ES-I3 (cell line): ENCODE measurements around the gene SLC9A5.

ENCODE experiments used
- H3K36me3 ChIP-seq: 2 replicates; pipeline ENCODE4 v1.6.1; 2013; ENCODE audit warnings: mild to moderate bottlenecking, low read length, control low read depth, moderate library complexity; ENCODE audit not compliant: insufficient read depth
- H3K4me1 ChIP-seq: 2 replicates; pipeline ENCODE4 v1.6.1; 2013; ENCODE audit warnings: mild to moderate bottlenecking, control low read depth, low read length; ENCODE audit not compliant: insufficient read depth
- H3K9ac ChIP-seq: 2 replicates; pipeline ENCODE4 v1.6.1; 2013; ENCODE audit warnings: low read depth, mild to moderate bottlenecking, low read length, moderate library complexity
- H3K9me3 ChIP-seq: 2 replicates; pipeline ENCODE4 v1.6.1; 2013; ENCODE audit warnings: mild to moderate bottlenecking, low read length, moderate library complexity; ENCODE audit not compliant: control insufficient read depth, insufficient read depth

The SLC9A5 gene

DNA sequence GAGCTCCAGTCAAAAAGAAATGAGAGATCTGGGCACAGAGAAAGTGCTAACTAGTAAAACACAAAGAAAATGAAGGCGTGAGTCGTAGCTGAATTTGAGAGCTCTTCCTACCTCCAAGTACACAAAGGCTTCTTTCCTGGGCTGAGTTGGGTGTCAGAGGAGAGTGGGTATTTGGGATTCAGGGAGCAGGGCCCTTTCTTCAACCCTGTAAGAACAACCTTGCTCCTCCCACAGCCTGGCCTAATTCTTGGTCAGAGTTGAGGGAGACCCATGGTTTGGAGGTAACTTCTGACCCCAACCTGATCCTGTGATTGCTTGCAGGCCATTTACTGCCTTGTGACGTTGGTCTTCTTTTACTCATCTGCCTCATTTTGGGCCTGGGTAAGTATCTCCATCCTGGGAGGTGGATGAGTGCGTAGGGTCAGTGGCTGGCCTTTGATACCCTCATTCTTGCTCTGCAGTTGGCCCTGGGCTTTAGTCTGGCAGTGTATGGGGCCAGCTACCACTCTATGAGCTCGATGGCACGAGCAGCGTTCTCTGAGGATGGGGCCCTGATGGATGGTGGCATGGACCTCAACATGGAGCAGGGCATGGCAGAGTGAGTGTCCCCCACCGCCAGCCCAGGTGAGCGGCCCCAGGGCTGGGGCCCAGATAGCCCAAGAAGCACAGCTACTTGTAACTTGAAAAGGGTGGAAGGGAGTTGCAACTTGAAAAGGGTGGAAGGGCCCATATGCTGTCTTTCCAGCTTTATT is 20.6 kb upstream of the SLC9A5 start:
- Histone ChIP-seq H3K4me1 (no peaks in the 10 kb centered on the region), H3K36me3 (peaks cover 5% of the 10 kb centered on the region; the same call in 1 of the 2 replicates), H3K9me3 (no peaks in the 10 kb centered on the region), H3K9ac (peak overlapping the region; percentile 74; the same call in 1 of the 2 replicates)

DNA sequence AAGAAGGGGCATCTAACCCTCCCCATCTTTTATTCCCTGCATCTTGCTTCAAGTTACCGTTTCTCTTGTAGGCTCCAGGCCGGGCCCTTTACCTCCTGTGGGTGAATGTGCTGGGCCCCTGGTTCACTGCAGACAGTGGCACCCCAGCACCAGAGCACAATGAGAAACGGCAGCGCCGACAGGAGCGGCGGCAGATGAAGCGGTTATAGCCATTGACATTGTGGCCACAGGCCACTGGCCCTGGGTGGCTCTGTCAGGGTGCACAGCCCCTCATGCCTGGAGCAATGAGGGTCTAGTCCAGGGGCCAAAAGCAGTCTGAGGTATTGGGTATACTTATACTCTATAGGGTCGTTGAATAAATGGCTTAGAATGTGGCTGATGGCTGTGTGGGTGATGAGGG is 19.9 kb upstream of the SLC9A5 start:
- Histone ChIP-seq H3K9ac (no peak overlapping the region), H3K36me3 (peaks cover 5% of the 10 kb centered on the region; the same call in 1 of the 2 replicates), H3K9me3 (no peaks in the 10 kb centered on the region), H3K4me1 (no peaks in the 10 kb centered on the region)

DNA sequence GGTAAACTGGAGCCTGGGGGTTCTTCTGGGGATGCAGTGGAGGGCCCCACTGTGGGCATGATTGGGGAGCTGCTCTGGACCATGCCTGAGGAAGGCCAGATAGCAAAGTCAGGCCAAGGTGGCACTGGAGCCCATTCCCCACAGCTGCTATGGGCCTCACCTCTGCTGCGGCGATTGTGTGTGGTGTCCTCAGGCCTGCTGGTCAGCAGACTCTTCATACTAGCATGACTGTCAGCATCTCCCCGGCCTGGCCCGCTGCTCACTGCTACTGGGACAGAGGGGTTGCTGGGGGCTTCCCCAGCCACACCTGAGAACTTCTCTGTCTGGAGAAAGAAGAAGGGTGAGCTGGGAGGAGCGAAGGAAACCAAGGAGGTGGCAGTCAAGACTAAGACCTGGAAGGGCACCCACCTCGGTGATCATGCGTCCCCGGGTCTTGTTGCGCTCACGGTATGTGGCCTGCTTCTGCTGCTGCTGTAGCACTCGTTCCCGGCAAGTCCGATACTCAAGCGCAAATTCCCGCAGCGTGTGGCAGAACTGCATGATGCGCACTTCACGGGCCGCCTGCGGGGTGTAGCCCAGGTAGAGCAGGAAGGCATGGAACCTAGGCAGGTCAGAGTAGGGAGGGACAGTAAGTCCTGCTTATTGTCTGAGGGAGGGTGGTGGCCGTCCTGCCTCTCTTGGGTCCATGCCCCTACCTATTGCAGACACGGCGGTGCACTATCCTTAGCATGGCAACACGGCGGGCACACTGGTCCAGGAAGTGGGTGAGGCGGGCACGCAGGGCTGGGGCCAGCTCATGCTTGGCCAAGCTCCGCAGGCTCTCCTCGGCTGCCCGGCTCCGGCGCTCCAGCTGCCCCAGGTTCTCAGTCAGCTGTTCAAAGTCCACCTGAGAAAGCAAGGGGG is 18.6 kb upstream of the SLC9A5 start:
- Histone ChIP-seq H3K4me1 (no peaks in the 10 kb centered on the region), H3K36me3 (peaks cover 5% of the 10 kb centered on the region; the same call in 1 of the 2 replicates), H3K9ac (no peak overlapping the region), H3K9me3 (no peaks in the 10 kb centered on the region)

DNA sequence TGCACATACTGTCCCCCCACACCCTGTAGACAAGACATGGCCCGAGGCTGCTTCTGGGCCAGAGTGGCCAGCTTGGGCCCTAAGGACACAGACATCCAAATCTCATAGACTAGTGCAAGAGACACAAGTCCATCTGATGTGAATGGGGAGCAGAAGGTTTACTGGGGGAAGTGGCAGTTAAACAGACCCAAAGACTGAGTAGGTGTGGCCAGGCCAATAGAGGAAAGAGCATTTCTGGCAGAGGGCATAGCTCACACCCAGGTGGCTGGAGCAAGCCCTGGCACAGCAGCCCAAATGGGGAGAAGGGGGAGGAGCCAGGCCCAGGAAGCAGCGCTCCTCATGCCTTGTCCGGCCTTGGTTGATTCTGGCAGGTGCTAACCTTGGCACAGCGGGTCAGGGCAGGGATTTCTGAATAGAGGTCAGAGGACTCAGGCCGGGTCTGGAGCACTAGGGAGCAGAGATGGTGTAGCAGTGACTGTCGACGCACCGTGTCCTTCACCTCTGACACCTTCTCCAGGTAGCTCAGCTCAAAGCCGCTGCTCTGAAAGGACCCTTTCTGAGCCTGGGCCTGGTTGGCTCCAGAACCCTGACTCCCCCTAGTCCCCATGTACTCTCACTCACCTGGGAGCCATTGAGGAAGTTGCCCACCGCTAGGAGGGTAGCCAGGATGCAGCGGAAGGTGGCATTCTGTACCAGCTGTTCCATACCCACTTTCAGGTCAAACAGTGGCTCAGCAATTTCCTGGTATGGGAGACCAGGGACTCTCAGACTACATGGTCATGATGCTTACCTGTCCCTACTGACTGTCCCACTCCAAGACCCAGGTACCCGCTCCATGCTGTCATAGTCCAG is 17.7 kb upstream of the SLC9A5 start:
- H3K9me3 ChIP-seq: no peaks in the 10 kb centered on the region
- H3K9ac ChIP-seq: no peak overlapping the region
- H3K36me3 ChIP-seq: peaks cover 5% of the 10 kb centered on the region; the same call in 1 of the 2 replicates
- H3K4me1 ChIP-seq: no peaks in the 10 kb centered on the region

DNA sequence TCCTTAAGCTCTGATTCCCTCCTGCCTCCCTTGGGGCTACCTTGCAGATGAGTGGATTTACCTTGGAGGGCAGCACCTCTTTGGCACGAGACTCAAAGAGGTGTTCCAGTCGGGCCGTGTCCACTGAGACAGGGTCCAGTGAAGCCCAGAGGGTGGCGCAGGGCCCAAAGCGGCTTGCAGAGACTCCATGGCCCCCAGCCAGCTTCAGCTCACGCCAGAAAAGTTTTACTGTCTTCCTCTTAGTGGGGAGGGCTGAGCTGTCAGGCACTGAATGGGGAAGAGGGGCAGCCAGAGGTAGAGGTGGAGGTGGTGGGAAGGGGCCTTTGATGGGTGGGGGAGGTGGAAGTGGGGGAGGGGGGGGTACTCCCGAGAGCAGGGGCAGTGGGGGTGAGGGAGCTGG is 15.2 kb upstream of the SLC9A5 start:
- Histone ChIP-seq H3K9ac (no peak overlapping the region), H3K4me1 (no peaks in the 10 kb centered on the region; the same call in 1 of the 2 replicates), H3K9me3 (no peaks in the 10 kb centered on the region), H3K36me3 (no peaks in the 10 kb centered on the region; the same call in 1 of the 2 replicates)

DNA sequence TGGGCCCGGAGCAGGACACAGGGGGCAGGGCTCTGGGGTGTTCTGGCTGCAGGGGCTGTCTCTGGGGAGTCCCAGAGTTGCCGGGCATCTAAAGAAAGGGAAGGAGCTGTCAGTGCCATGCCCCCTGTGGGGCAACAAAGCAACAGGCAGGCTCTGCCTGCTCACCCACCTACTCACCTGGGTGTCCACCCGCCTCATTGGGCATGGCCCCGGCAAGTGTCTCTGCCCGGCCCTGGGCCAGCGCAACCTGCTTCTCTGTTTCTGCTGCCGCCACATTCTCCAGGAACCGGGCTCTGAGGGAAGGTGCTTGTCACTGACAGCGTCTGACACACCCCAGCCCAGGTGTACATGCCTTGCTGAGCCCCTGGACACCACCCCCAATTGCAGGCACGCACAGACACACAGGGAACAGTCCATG is 14.6 kb upstream of the SLC9A5 start:
- H3K9me3 ChIP-seq: no peaks in the 10 kb centered on the region
- no peak overlapping the region for H3K9ac ChIP-seq
- H3K36me3 ChIP-seq: no peaks in the 10 kb centered on the region; the same call in 1 of the 2 replicates
- no peaks in the 10 kb centered on the region; the same call in 1 of the 2 replicates for H3K4me1 ChIP-seq

DNA sequence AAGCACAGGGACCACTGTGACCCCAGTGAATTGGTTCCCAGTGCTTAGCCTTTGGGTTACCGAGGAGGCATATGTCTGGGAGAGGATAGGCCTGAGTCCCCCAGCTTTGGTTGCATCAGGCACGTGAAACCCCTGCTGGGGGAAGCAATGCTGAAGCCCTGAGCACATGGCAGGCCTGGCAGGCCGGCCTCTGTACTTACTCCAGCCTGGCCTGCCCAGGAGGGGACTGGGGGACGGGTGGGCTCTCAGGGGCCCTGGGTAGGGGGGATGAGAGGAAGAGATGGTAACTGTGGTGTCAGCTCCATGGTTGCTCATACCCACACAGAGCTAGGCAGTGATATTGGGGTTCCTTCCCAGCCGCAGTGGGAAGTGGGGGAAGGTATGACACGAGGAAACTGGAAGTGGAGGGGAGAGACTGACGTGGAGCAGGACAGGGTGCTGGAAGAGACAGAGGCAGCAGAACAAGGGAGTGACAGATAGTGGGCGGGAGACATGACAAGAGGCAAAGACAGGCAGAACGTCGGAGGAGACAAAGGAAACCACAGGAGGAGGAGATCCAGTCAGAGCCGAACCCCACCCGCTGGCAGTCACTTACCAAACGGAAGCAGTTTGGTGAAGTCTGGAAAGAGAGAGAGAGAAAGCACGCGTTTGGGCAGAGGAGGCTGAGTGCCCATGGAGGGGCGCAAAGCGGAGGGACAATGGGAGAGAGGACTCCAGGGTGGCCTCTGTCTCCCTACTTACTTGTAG is 12.8 kb upstream of the SLC9A5 start:
- H3K9me3 ChIP-seq: no peaks in the 10 kb centered on the region
- H3K4me1 ChIP-seq: no peaks in the 10 kb centered on the region; the same call in 1 of the 2 replicates
- H3K9ac ChIP-seq: peak overlapping the region; percentile 45
- peaks cover 3% of the 10 kb centered on the region; the same call in 1 of the 2 replicates for H3K36me3 ChIP-seq

DNA sequence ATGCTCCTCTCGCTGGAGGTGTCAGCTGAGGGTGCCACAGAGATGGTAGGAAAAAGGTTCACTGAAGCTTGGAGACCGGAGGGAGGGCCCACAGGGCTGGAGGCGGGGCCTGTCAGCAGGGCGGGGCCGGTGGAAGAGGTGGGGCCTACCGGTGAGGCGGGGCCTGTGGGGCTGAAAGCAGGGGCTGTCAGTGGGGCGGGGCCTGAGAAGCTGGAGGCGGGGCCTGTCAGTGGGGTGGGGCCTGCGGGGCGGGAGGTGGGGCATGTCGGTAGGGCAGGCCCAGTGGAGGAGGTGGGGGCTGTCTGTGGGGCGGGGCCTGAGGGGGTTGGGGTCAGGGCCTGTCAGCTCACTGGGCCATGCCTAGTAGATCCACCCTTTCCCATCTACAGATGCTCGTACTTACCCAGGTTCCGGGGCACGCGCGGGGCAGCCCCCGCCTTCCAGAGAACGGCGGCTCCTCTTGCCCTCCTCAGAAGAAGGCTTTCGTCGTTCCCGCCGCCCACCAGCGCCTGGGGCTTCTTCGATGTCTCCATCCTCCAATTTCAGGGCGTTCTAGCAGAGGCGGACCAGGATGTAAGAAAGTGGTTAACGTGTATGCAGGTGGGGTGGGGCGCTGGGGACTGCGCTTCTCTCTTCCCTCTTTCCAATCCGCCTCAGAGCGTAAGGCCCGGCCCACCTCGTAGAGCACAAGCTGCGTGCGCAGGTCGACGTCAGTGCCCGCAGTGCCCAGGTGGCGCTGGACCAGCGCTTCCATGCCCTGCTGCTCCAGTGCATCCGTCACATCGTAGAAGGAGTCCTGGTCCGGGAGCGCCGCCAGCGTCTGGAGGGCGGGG is 12.0 kb upstream of the SLC9A5 start:
- Histone ChIP-seq H3K4me1 (peaks cover 7% of the 10 kb centered on the region), H3K36me3 (peaks cover 3% of the 10 kb centered on the region; the same call in 1 of the 2 replicates), H3K9ac (peak overlapping the region; percentile 55), H3K9me3 (no peaks in the 10 kb centered on the region)

DNA sequence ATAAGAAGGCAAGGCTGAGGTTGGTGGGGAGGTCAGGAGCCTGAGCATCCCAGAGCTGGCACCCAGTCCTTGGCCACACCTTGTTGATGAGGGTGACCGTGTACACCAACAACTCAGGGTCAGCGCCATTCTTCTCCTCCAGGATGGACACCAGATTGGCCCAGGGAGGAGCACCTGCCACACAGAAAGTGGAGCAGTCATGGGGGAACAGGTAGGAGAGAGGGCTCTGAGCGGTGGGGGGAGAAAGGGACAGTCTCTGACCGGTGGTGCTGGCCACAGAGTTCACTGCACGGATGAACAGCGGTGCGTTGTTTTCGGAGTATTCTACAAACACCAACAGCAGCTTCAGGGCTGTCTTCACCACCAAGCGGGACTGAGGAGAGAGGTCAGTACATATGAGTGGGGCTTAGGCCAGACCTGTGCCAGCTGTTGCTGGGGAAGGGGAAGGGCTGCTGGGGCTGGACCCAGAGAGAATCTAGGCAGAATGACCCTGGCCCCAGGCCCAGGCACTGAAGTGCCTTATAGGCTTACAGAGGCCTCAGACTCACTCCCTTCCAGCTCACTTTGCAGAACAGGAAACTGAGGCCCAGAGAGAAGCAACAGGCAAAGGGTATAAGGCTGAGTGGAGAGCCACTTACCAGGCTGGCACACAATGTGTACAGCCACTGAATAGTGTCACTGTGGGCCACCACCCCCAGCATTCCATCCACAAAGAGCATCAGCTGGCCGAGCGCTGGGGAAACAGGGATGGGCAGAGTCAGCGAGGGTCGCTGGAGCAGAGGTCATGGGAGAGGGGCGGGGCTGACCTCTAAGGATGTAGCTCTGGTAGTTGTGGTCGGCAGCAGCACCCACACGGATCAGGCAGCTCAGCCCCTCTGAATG is 11.1 kb upstream of the SLC9A5 start:
- H3K9ac ChIP-seq: peak overlapping the region; percentile 55; the same call in 1 of the 2 replicates
- H3K4me1 ChIP-seq: peaks cover 8% of the 10 kb centered on the region
- H3K36me3 ChIP-seq: peaks cover 3% of the 10 kb centered on the region; the same call in 1 of the 2 replicates
- no peaks in the 10 kb centered on the region for H3K9me3 ChIP-seq

DNA sequence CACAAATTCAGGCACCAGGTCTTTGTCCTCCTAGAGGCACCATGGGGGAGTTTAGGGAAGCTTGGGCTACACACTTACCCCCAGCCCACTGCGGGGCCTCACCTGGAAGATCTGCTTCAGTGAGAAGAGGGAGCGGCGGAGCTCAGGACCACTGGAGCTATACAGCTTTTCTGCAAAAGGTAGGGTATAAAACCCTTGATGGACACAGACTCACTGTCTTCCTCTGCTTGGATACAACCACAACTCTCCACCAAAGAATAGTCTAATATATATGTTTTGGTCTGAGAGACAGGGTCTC is 10.6 kb upstream of the SLC9A5 start:
- Histone ChIP-seq H3K9me3 (no peaks in the 10 kb centered on the region), H3K4me1 (peaks cover 8% of the 10 kb centered on the region), H3K9ac (no peak overlapping the region), H3K36me3 (peaks cover 3% of the 10 kb centered on the region; the same call in 1 of the 2 replicates)

DNA sequence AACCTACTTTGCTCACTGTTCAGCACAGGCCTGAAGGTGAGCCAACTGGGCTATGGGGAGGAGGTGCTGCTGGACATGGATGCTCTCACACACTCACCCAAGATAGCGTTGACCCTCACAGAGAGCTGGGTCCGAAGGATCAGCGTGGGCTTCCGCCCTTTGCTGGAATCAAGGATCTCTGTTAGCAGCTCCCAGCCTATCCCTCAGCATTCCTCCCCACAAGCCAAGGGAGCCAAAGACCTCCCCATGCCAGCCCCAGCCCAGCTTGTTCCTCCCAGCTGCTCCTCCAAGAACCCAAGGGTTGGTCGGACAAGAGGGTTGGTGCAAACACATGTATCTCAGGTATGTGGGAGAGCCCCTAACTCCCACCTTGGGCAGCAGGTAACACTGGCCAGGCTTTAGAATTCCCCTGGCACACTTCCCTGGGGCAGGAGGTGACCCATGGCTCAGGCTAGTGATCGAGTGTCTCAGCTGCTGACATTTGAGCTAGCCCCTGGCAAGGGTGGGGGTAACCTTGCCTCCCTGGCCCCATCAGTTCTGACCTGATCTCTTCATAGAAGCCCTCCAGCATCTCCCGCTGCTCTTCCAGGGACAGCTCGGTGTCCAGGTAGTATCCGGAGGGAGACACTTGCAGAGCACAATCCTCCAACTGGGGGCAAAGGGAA is 9.8 kb upstream of the SLC9A5 start:
- H3K36me3 ChIP-seq: peaks cover 3% of the 10 kb centered on the region; the same call in 1 of the 2 replicates
- peaks cover 13% of the 10 kb centered on the region for H3K4me1 ChIP-seq
- H3K9ac ChIP-seq: no peak overlapping the region
- no peaks in the 10 kb centered on the region for H3K9me3 ChIP-seq

DNA sequence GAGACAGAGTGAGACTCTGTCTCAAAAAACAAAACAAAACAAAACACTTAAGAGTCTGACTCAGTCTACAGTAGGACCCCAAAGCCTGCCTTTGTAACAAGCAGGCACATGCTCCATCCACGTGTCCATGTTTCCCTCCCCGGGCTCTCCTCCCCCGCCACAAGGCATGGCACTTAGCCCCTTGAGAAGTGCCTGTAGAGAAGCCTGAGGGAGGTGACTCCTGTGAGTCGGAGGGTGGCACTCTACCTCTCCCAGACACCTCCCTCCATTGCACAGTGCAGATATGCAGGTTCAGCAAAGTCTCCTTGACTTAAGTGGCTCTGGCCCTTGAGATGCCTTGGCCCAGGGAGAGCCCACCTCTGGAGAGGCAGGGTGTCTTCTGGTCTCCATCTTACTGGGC is 8.3 kb upstream of the SLC9A5 start:
- H3K36me3 ChIP-seq: peaks cover 3% of the 10 kb centered on the region; the same call in 1 of the 2 replicates
- no peak overlapping the region for H3K9ac ChIP-seq
- peaks cover 28% of the 10 kb centered on the region for H3K4me1 ChIP-seq
- no peaks in the 10 kb centered on the region for H3K9me3 ChIP-seq
